SU-DHL-6 (cell line): ENCODE measurements around the gene PRPF38A.

Source experiments
- CTCF ChIP-seq: fragments of 200-600 bp; sonication (generic); IDR thresholded peaks from one replicate; pipeline ENCODE4 v1.5.1; 2017; ENCODE audit warnings: antibody characterized with exemption, mild to moderate bottlenecking, low read length, moderate library complexity; ENCODE audit not compliant: insufficient read depth, poor library complexity, severe bottlenecking
- EZH2phosphoT487 ChIP-seq: fragments of 200-600 bp; sonication (generic), shearing (Covaris generic); conservative IDR thresholded peaks from 2 replicates; pipeline ENCODE4 v1.6.1; 2018; ENCODE audit warnings: mild to moderate bottlenecking, antibody characterized with exemption, low read length, moderate library complexity, mixed read lengths

DNA sequence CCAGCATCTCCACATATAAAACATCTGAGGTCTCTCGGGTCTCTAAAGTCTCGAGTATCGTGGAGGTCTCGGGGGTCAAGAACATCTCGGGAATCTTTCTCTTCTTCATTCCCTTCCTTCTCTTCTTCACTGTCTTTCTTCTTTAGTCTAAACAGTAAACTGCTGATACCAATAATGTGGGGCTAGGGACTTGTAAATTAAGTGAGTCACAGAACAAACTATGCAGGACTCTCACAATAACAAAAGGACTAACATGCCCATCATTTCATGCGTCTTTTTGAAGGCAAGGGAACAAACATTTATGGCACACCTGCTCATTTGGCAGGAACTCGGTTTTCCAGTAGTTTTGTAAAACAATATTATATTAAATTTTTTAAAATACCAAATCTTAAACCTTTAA is 32.4 kb downstream of the PRPF38A start:
- no peak for TF ChIP-seq CTCF
- TF ChIP-seq EZH2phosphoT487: no peak
